Measurements from ENCODE around the gene IL1R1. TPM values are rescaled to one million over a fixed set of nuclear protein-coding genes. Genes with fewer than 3 reads are reported as not detected.

The IL1R1 gene
- polyA plus RNA-seq, 10 donors, result 8.8 to 14.8 (median 12.2) TPM

DNA sequence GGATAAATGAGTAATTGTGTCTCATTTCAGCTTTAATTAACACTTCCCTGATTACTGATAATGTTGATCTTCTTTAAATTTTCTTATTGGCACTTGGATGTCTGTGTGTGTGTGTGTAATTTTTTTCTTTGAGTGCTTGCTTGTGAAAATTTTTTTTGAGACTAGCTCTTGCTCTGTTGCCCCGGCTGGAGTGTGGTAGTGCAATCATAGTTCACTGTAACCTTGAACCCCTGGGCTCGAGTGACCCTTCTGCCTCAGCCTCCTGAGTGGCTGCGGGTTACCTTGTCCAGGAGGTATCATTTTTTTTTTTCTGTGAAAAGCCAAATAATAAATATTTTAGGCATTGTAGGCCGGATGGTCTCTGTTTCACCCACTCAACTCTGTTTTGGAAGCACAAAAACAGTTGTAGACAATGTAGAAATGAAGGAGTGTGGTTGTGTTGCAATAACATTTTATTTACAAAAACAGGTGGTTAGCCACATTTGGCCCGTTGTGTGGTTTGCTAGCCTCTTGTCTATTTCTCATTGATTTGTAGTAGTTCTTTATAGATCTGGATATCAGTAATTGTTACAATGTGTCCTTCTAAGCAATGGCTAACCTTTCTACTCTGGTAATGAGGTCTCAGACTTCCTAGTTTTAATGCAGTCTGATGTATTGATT is 52.2 kb downstream of the IL1R1 start:
- DNase-seq, result no peak

DNA sequence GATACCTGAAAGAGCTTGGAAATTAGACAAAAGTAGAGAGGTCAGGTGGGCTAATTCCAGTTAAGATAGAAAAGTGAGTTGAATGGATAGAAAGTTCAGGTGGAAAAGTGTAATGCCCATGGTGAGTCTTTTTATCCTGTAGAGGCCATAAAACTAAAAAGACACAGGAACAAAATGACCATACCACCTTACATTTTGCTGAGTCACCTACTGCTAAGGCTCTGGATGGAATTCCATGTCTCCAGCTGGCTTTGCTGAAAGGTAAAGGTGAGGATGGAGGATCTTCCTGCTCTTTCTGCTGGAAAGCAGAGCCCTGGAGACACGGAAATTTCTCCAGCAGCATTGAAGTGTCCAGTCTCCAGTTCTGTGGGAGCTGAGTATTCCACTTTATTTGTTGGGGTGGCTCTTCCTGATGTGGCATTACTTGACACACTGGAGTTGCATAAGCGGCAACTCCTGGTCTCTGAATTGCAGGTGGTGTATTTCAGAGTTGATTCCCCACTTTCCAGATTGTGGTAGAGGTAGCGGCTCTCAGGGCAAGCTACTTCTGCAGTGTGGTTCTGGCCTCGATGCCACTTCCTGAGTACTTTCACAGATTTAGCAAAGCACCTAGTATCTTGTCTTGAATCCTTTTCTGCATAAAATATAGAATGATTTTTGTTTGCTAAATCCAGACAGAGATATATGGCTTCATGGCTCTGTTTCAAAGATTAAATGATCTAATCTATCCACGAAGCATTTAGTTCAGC is 55.0 kb downstream of the IL1R1 start:
- no peak for DNase-seq

DNA sequence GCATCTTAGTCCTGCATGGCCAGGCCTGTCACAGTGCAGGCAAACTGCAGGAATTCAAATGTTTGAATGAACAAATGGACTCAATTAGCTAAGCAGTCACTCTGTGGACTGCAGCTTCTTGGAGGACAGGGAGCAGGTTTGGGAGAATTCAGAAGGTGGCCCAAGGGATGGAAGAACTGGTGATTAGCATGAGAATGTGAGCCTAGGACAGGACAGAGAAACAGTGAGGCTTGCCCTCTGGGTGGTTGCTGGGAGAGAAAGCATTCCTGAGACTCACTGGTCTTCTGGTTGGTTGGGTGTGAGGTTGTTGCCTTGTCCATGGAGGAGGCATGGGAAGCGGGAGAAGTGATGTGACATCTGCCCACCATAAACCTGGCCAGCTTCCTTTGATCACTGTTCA is 58.0 kb downstream of the IL1R1 start:
- no peak for DNase-seq

DNA sequence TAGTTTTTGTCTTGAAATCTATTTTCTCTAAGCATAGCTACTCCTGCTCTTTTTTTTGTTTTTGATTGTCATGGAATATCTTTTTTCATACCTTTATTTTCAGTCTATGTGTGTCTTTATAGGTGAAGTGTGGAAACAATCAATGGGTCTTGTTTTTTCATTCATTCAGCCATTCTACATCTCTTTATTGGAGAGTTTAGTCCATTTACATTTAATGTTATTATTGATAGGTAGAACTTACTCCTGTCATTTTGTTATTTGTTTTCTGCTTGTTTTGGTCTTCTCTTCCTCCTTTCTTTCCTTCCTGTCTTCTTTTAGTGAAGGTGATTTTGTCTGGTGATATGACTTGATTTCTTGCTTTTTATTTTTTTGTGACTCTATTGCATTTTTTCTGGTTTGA is 62.1 kb downstream of the IL1R1 start:
- no peak for DNase-seq

DNA sequence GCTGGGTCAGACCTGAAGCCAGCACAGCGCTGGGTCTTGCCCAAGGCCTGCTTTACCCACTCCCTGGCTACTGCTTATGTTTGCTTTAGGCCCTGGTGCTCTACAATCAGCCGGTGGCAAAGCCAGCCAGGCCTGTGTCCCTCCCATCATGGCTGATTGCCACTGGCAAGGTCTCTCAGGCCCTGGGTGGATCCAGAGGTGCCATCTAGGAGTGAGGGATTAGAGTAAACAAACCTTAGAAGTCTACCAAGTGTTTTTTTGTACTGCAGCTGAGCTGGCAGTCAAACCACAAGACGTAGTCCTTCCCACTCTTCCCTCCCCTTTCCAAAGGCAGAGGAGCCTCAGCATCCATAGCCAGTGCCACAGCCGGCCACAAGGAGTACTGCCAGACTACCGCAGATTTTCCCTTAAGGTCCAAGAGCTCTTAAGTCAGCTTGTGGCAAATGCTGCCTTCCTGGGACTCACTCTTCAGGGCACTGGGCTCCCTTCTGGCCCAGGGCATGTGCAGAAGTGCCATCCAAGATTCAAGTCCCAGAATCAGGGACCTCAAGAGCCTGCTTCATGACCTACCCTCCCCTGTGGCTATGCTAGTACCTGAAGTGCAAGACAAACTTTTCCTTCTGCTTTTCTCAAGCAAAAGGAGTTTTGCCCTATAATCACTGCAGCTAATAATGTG is 64.3 kb downstream of the IL1R1 start:
- no peak for DNase-seq

DNA sequence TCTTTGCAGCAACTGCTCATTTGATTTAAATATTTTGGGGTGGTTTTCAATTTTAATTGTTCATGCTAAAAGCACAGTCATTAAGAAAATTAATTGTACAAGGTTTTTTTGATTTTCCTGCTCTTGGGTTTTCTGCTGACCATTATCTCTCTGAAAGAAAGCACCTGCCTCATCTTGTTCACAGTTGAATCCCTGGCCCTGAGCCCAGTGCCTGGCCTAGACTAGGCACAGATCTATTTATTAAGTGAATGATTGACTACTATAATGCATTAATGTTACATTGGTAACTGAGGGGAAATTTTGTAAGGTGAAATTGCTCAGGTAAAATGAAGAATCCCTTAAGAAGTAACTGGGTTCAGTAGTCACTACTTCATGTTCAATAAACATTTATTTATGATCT is 66.2 kb downstream of the IL1R1 start:
- DNase-seq, result no peak

DNA sequence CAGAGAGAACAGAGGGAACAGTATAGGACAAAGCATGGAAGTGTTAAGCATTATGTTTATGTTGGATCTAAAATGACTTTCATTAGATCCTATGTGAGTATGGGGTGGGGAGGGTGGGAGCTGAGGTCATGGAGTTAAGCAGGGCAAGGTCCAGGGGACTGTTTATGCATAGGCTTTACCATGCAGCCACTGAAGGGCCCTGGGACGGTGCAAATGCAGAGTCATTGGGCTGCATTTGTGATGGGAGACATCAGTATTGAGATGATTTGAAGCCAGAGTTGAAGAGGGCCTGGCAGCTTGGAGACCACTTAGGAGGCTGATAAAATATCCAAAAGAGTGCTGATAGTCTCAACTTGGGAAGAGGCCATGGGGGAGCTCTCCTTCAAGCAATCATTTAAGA is 66.9 kb downstream of the IL1R1 start:
- no peak for DNase-seq

DNA sequence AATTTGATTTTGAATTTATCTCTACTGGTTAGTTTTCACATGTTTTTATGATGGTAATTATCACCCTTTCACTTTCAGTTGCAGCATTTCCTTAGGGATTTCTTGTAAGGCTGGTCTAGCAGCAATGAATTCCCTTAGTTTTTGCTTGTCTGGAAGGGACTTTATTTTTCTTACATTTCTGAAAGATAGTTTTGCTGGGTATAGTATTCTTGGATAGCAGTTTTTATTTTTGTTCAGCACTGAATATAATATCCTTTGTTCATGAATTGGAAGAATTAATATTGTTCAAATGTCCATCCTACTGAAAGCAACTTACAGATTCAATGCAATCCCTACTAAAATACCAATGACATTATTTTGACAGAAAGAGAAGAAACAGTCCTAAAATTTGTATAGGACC is 74.5 kb downstream of the IL1R1 start:
- DNase-seq, result no peak

DNA sequence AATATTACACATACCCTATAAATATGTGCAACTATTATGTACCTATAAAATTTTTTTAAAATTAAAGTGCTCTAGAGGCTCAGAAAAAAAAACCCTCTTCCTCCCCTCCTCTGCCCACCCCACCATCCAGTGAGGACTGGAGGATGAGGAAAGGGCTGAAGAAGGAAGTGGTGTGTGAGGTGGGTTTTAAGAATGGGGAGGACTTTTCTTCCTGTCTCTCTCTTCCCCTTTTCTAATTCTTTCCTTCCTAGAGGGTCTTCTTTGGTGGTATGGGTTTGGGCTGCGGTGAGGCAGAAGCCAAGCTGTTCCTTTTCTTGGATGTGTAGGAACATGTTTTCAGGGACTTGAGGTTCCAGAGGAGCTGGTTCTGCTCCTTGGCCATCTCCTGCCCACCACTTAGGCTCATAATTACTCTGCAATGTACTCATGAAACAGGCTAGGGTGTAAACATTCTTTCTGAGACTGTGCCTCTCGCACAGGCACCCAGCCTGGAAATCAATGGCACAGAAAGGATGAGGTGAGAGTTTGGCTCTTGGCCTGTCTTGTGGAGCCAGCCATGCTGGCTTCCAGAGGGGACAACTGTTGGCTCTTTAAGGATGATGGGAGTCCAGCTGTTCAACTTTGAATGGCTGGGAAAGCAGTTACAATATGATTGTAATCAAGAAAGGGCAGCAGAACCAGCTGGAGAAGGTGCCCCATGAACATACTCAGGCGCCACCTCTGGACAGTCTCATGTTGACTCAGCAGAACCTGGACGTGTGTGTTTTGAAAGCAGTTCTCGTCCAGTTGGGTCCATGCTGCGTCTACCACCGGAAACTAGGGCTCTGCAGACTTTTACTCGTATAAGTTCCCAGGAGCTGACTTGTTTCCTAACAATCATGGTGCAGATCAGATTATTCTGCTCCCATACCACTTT is 82.5 kb downstream of the IL1R1 start:
- DNase-seq, result no peak

DNA sequence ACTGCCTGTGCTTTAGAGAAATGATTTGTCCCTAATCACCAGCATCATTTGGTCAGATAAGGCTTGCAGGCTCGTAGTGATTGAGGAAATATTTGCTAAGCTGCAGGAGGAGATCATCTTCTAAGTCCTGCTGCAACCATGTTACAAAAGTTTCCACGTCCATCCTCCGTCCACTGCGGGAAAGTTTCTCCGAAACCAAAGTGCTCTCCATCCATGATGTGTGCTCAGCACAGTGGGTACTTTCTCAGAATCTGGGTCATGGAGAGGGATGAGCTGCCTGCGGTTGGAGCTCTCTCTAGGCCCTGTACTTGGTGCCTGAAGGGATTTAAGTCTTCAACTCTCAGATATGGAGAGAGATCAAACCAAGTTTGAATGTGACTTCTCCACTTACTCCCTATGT is 83.6 kb downstream of the IL1R1 start:
- DNase-seq, result no peak

DNA sequence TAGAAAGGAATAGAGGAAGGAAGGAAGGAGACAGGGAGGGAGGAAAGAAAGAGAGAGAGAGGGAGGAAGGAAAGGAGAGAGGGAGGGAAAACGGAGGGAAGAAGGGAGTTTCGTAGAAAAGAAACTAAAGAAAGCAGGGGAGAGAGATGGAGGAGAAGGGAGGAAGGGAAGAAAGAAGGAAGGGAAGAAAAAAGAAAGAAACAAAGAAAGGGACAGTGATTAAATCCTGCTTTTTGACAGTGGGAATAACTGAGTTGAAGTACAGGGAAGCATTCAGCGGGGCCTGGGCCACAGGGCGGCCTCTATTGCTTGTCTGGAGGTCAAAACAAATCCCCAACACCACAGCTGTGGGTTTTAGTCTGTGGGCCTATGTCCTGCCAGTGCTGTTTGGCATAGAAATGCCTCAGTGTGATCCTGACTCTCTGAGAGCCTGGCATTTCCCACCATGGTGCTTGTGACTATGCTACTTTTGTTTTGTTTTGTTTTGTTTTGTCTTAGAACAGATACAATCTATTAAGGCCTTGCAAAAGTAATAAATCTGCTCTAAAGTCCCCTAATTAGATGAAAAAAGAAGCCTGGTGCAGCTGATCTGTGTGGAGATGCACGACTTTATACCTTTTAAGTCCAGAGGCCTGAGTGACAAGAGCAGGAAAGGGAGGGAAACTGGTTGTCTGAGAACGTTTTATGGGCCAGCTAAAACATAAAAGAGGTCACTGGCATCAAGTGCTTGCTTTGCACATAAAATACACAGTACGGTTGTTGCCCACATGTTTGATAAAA is 84.3 kb downstream of the IL1R1 start:
- DNase-seq, result no peak

DNA sequence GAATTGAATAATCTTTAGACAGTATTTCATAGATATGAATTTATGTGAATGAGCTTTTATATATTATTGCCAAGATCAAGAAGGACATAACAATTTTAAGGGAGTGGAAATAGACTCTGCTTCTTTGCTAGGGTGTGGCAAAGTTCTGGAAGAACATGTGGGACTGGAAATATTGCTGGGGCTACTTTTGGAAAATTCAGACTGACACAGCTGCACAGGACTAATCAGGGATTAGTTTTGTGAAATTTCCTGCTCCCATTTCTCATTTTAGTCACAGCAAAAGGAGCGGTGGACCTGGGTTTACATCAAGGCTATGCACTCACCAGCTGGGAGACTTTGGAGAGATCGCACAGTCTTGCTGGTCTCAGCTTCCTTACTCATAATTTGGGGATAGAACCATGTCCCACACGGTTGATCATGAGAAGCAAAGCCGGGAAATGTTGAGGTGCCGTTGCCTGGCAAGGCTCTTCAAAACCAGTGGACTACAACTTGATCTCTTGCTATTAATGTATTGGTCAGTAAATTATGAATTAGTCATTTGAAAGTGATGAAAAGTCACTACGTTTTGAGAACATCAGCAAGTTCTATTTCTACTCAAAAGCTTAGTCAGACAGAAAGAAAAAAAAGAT is 86.7 kb downstream of the IL1R1 start:
- DNase-seq, result peak in 1 of 3 donors; percentile 44

Other genes starting within 250 kb of the IL1R1 start
- 1 to 10 TPM in 1 of 10 donors, under 1 TPM in 2, not detected in 7; 0.16 to 1.8 (median 0.98) TPM for gene IL1R2, start 150.8 kb upstream of the IL1R1 start, polyA plus RNA-seq (ENCODE audit: insufficient read length in 10 of 10)
- gene IL1RL2, start 44.3 kb downstream of the IL1R1 start, polyA plus RNA-seq (ENCODE audit: insufficient read length in 10 of 10), result under 1 TPM; 0.09 to 0.90 (median 0.19) TPM
- gene IL1RL1, start 168.8 kb downstream of the IL1R1 start, polyA plus RNA-seq (ENCODE audit: insufficient read length in 10 of 10), result 1 to 10 TPM in 1 of 10 donors, under 1 TPM in 9; 0.15 to 1.0 (median 0.36) TPM
- gene IL18R1, start 213.1 kb downstream of the IL1R1 start, polyA plus RNA-seq (ENCODE audit: insufficient read length in 10 of 10), result 1 to 10 TPM in 5 of 10 donors, under 1 TPM in 5; 0.50 to 2.0 (median 1.0) TPM